Astrocyte of the spinal cord (primary cell): ENCODE results near the gene CELSR3.

ENCODE experiments used
- DNase-seq: peaks from one replicate; pipeline ENCODE4 v3.0.0; 2011; ENCODE audit warnings: low read depth, low spot score
- H3K4me3 ChIP-seq: 2 replicates; pipeline ENCODE4 v1.5.1; 2011; ENCODE audit warnings: low read depth, mild to moderate bottlenecking, low read length, moderate library complexity
- CTCF ChIP-seq: IDR thresholded peaks from 2 replicates; pipeline ENCODE4 v1.5.1; 2012; ENCODE audit warnings: low read depth, mild to moderate bottlenecking, low read length, inconsistent platforms
- in situ Hi-C: cut with HindIII; loops from 2 replicates; pipeline ENCODE4 v1.10.0; 2017; ENCODE audit warnings: low sequenced_read_pairs

CELSR3 gene

GRCh38 chr3:48656061-48656840 is 6.4 kb downstream of the CELSR3 start:
- DNase-seq: peak; percentile 52
- H3K4me3 ChIP-seq: peak overlapping the region; percentile 31
- in situ Hi-C loops: no loop called here
- peak; percentile 55 for TF ChIP-seq CTCF

- no peak for DNase-seq
- in situ Hi-C loops: no loop called here
- peak overlapping the region; percentile 31 for H3K4me3 ChIP-seq
- no peak for TF ChIP-seq CTCF
Observed at GRCh38 chr3:48655606-48656005, 7.1 kb downstream of the CELSR3 start.

- in situ Hi-C loops: no loop called here
- no peak for TF ChIP-seq CTCF
- DNase-seq: no peak
- H3K4me3 ChIP-seq: no peak overlapping the region
Observed at GRCh38 chr3:48655063-48655462, 7.6 kb downstream of the CELSR3 start.

- DNase-seq: no peak
- in situ Hi-C loops: no loop called here
- no peak for TF ChIP-seq CTCF
Observed at GRCh38 chr3:48652923-48653715, 9.6 kb downstream of the CELSR3 start.

GRCh38 chr3:48651771-48652170 is 10.9 kb downstream of the CELSR3 start:
- DNase-seq: no peak
- in situ Hi-C loops: no loop called here
- no peak overlapping the region for H3K4me3 ChIP-seq
- TF ChIP-seq CTCF: no peak

More at GRCh38 chr3:48652923-48653715, 9.6 kb downstream of the CELSR3 start:
- H3K4me3 ChIP-seq: no peak overlapping the region

- no peak for TF ChIP-seq CTCF
- DNase-seq: no peak
- in situ Hi-C loops: no loop called here
- no peak overlapping the region for H3K4me3 ChIP-seq
Observed at GRCh38 chr3:48650723-48651122, 12.0 kb downstream of the CELSR3 start.
